Coronary artery (tissue), 2 donors: ENCODE data around the gene GPR17.

Experiments used
- DNase-seq: peaks from one replicate; pipeline ENCODE4 v3.0.0-alpha.2; 2017; ENCODE audit warnings: low spot score
- H3K27ac ChIP-seq, 2 donors: fragments of 200-600 bp; sonication (generic); one replicate each; pipeline ENCODE4 v1.5.1; 2016 to 2019
- H3K4me3 ChIP-seq: fragments of 200-600 bp; sonication (generic); 2 replicates; pipeline ENCODE4 v1.5.1; 2016; ENCODE audit warnings: mild to moderate bottlenecking, moderate library complexity
- TF ChIP-seq, protein P1 (sequence below): fragments of 200-600 bp; sonication (generic); IDR thresholded peaks from one replicate; pipeline ENCODE4 v1.5.1; 2019; ENCODE audit warnings: antibody characterized with exemption

The GPR17 gene

DNA sequence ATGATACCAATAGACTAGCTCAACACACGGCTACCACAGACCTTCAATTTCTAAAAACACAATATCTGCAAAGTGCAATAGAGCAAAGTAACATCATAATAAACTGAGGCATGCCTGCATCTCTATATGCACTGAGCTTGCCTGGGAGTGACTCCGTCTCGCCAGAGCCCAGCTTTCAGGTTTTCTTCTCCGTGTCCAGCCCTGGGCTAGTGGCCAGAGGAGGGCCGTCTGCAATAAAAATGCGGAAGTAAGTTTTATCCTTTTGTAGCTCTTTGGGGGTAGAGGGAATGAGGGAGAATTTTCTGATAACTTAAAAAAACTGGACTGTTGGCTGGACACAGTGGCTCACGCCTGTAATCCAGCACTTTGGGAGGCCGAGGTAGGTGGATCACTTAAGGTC, 41.0 kb upstream of the GPR17 start:
- DNase-seq: peak; percentile 55
- Histone ChIP-seq H3K4me3 (no peak overlapping the region), H3K27ac (no peak overlapping the region)
- TF ChIP-seq, protein P1, sequence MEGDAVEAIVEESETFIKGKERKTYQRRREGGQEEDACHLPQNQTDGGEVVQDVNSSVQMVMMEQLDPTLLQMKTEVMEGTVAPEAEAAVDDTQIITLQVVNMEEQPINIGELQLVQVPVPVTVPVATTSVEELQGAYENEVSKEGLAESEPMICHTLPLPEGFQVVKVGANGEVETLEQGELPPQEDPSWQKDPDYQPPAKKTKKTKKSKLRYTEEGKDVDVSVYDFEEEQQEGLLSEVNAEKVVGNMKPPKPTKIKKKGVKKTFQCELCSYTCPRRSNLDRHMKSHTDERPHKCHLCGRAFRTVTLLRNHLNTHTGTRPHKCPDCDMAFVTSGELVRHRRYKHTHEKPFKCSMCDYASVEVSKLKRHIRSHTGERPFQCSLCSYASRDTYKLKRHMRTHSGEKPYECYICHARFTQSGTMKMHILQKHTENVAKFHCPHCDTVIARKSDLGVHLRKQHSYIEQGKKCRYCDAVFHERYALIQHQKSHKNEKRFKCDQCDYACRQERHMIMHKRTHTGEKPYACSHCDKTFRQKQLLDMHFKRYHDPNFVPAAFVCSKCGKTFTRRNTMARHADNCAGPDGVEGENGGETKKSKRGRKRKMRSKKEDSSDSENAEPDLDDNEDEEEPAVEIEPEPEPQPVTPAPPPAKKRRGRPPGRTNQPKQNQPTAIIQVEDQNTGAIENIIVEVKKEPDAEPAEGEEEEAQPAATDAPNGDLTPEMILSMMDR: no peak

DNA sequence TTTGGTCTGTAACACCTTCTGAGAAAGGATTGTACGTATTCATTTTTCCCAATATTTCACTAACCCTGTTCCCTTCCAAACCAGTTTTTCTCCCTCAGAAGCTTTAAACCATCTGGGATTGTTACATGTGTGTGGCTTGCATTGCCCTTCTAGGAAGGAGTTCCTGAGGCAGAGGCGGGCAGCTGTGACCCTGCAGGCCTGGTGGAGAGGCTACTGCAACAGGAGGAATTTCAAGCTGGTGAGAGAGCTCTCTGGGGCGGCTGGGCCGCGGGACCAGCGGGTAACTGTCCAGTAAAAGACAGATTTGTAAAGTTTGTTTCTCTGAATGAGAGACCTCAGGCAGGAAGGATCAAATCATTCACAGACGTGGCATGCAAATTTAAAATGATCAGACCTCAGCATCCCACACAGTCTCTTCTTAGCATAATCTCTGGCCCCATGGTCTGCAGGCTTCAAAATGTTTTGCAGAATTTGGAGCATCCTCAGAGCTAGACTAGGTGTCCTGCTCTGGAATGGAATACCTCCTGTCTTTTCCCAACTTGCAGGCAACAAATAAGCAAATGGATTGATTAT, 40.2 kb upstream of the GPR17 start:
- no peak overlapping the region for H3K4me3 ChIP-seq
- DNase-seq: peak; percentile 46
- no peak overlapping the region for H3K27ac ChIP-seq
- TF ChIP-seq, protein P1: no peak

DNA sequence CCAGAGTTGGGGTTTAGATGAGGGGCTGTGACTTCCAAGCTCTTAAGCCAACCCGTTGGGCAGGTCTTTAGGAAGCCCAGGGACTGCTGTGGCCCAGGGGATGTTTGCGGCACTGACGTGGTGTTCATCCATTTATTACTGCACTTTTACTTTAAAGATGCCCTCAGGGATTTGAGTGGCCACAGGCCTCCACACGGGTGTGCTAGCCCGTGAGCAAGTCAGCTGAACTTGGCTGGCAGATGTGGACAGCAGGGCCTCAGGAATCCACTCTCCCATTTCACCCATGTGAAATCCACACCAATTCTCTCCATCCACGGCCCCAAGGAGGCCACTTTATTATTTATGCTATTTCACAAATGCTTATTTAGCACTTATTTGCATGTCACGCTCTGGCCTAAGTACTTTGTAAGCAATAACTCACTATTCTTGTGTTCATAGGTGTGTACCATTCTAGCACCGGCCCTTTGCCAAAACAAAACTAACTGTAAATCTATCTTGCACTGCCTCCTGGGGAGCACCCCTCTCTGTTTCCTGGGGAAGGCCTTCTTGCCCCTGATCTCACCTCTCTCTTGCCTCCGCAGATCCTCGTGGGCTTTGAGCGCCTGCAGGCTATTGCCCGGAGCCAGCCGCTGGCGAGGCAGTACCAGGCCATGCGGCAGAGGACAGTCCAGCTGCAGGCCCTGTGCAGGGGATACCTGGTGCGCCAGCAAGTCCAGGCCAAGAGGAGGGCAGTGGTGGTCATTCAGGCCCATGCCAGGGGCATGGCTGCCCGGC, 39.1 kb upstream of the GPR17 start:
- Histone ChIP-seq H3K27ac (no peak overlapping the region), H3K4me3 (no peak overlapping the region)
- TF ChIP-seq, protein P1: no peak
- peak; percentile 47 for DNase-seq

DNA sequence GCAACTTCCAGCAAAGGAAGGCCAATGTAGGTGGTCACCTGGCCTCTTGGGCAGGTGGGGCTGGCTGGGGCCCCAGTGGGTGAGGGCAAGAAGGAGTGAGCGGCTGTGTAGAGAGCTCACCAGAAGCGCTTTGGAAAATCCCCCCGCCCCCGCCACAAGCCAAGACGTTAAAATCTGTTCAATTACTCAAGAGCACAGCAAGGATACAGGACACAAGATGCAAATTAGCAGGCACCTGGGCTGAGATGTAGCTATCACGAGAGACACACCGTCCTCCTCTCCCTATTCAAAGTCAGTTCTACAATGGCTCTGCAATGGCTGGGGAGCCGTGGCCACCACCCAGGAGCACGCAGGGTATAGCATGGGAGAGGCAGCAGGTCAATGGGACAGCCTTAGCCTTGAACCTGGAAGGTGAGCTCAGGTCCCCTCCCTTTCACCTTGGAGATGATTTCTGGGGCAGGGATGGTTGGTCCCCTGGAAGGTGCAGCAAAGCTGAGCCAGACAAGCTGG, 38.5 kb upstream of the GPR17 start:
- no peak overlapping the region for H3K27ac ChIP-seq
- H3K4me3 ChIP-seq: no peak overlapping the region
- DNase-seq: peak; percentile 41
- TF ChIP-seq, protein P1: no peak

DNA sequence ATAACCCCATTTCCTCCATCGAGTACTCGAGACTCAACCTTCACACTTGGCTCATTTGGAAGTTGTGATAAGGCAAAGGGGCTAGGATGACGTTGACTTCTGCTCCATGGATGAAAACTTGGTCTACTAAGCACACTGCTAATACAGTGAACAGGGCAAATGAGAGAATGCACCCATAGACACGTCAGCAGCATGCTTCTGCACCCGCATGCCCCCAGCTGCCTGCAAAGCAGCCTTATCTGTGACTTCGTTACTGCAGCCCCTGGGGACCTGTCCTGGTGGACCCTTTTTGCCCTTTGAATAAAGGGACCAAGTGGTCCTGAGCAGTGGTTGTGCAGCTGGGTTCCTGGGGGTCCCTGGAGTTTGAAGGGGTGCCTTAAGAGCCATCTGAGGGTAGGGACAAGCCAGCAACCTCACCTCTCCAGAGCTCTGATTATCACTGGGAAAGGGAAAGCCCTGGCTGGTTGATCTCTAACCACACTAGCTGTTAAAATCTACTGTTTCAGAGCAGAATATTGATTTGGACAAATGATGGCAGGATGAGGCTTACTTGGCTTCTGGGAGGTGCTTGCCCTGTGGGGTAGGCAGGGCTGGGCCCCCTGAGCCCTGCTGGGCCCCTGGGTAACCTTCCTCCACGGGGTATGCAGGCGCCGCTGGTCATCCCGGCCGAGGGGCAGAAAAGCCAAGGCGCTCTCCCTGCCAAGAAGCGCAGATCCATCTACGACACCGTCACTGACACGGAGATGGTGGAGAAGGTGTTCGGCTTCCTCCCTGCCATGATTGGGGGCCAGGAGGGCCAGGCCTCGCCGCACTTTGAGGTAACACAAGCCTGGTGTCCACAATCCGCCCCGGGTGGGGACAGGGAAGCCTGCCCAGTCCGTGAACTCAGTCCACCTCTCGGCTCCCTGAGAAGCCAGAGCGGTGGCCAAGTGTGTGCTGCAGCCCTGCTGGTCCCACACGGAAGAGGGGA, 37.6 kb upstream of the GPR17 start:
- Histone ChIP-seq H3K4me3 (no peak overlapping the region), H3K27ac (no peak overlapping the region)
- peak; percentile 65 for DNase-seq
- TF ChIP-seq, protein P1: no peak

DNA sequence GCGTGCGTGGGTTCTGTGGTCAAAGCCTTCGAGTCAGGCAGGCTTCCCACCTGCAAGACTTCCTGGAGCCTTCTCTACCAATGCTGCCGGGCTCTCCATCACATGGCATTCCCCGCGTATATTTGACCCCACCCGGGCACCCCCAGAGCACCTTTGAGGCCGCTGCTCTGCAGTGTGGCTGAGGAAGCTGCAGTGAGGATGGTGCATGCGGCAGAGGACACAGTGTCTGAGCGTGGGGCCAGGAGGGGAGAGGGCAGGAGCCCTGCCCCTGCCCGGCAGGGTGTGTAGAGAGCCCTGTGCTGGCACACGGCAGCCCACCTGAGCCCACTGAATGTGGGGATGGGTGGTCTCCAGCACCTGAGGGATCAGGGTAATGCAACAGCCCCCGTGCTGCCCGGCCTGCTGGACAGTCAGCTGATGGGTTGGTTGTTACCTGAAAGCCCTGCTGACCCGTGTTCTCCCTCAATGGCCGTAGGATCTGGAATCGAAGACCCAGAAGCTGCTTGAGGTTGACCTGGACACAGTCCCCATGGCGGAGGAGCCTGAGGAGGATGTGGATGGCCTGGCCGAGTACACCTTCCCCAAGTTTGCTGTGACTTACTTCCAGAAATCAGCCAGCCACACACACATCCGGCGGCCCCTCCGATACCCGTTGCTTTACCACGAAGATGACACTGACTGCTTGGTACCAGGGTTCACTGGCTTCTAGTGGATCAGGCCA, 36.8 kb upstream of the GPR17 start:
- DNase-seq: peak; percentile 53
- TF ChIP-seq, protein P1: no peak
- H3K4me3 ChIP-seq: no peak overlapping the region
- H3K27ac ChIP-seq: no peak overlapping the region
